B cell (primary cell): ENCODE results near the gene TYW1B. TPM values are rescaled to one million over a fixed set of nuclear protein-coding genes. Genes with fewer than 3 reads are reported as not detected.
"Not testable (repeated sequence)": the region's sequence is repeated elsewhere in the genome, so short reads cannot be mapped to it uniquely, and the experiment has no call there.

Source experiments
- ATAC-seq: fragments of 200-7000 bp; cut with Tn5 transposase; one replicate; pipeline ENCODE4 v1.10.0; 2021; ENCODE audit warnings: low read depth, mild to moderate bottlenecking, moderate number of reproducible peaks, moderate library complexity
- CTCF ChIA-PET: fragments of 350-600 bp; sonication (Branson Sonifier 250); formaldehyde crosslinking; loops from one replicate; lab custom pipeline; 2021; ENCODE audit warnings: antibody characterized with exemption, inconsistent platforms; lab: Charles Lee
- POLR2A ChIA-PET: fragments of 350-600 bp; sonication (Branson Sonifier 250); formaldehyde crosslinking; loops from one replicate; lab custom pipeline; 2021; ENCODE audit warnings: antibody characterized with exemption; lab: Charles Lee
- DNase-seq: peaks from one replicate; pipeline ENCODE4 v3.0.0; 2013
- H2AFZ ChIP-seq: 2 replicates; pipeline ENCODE4 v1.6.1; 2012; ENCODE audit warnings: mild to moderate bottlenecking, low read depth, low read length; ENCODE audit not compliant: insufficient read depth, poor library complexity, severe bottlenecking
- H3K27ac ChIP-seq, 2 donors: 1 replicate in 1 of 2; 2 replicates in 1 of 2; pipeline ENCODE4 v1.5.1; 2012 to 2013; ENCODE audit warnings: low read length in 2 of 2, mild to moderate bottlenecking in 2 of 2, moderate library complexity in 1 of 2
- H3K27me3 ChIP-seq, 4 experiments: fragments of 200-600 bp in 1 of 4; sonication (generic) in 1 of 4; replicated peaks in 1 of 4; 1 replicate in 2 of 4; 2 replicates in 2 of 4; pipeline versions ENCODE4 v1.6.1 to v1.7.0; 2013 to 2016; ENCODE audit warnings: low read length in 3 of 4, mild to moderate bottlenecking in 2 of 4, mixed read lengths in 1 of 4, moderate library complexity in 1 of 4; ENCODE audit not compliant: insufficient read depth in 4 of 4, control insufficient read depth in 3 of 4; ENCODE audit errors: control extremely low read depth in 1 of 4
- H3K36me3 ChIP-seq, 2 experiments: replicated peaks in 1 of 2; 1 replicate in 1 of 2; 2 replicates in 1 of 2; pipeline versions ENCODE4 v1.6.1 to v1.7.1; 2013; ENCODE audit warnings: low read length in 1 of 2; ENCODE audit not compliant: insufficient read depth in 2 of 2, control insufficient read depth in 1 of 2; ENCODE audit errors: control extremely low read depth in 1 of 2, extremely low read depth in 1 of 2
- H3K4me1 ChIP-seq, 2 donors: fragments of 200-600 bp in 1 of 2; sonication (generic) in 1 of 2; 1 replicate in 1 of 2; 2 replicates in 1 of 2; pipeline versions ENCODE4 v1.5.1 to v1.6.1; 2013 to 2017; ENCODE audit warnings: low read length in 2 of 2; ENCODE audit not compliant: control insufficient read depth in 2 of 2, insufficient read depth in 2 of 2
- H3K4me2 ChIP-seq: replicated peaks from 2 replicates; pipeline ENCODE3; 2012; ENCODE audit warnings: mild to moderate bottlenecking, low read depth, low read length; ENCODE audit not compliant: poor library complexity, severe bottlenecking
- H3K4me3 ChIP-seq, 5 experiments: fragments of 200-600 bp in 1 of 5; sonication (generic) in 1 of 5; 1 replicate in 3 of 5; 2 replicates in 2 of 5; pipeline versions ENCODE4 v1.5.1 to v1.7.0; 2011 to 2016; ENCODE audit warnings: low read length in 4 of 5, mild to moderate bottlenecking in 4 of 5, low read depth in 2 of 5, control low read depth in 1 of 5, moderate library complexity in 1 of 5; ENCODE audit not compliant: insufficient read depth in 1 of 5; ENCODE audit errors: control extremely low read depth in 1 of 5, extremely low read depth in 1 of 5
- H3K79me2 ChIP-seq: fragments of 200-600 bp; sonication (generic); one replicate; pipeline ENCODE4 v1.6.0; 2016; ENCODE audit warnings: low read length; ENCODE audit not compliant: control insufficient read depth, insufficient read depth
- H3K9ac ChIP-seq: fragments of 200-600 bp; sonication (generic); 2 replicates; pipeline ENCODE4 v1.6.1; 2017; ENCODE audit warnings: mild to moderate bottlenecking, low read length, moderate library complexity
- H3K9me3 ChIP-seq, 3 donors: one replicate each; pipeline versions ENCODE4 v1.6.1 to v1.7.1; 2013; ENCODE audit warnings: low read length in 2 of 3; ENCODE audit not compliant: control insufficient read depth in 2 of 3, insufficient read depth in 1 of 3; ENCODE audit errors: control extremely low read depth in 1 of 3
- H4K20me1 ChIP-seq: 2 replicates; pipeline ENCODE4 v1.6.0; 2012; ENCODE audit warnings: mild to moderate bottlenecking, low read length; ENCODE audit not compliant: insufficient read depth, control insufficient read depth, poor library complexity, severe bottlenecking
- H3K27ac Mint-ChIP-seq: one replicate; pipeline ENCODE4 v1.8.0; 2021; ENCODE audit warnings: mixed read lengths
- H3K27me3 Mint-ChIP-seq: one replicate; pipeline ENCODE4 v1.8.0; 2021; ENCODE audit warnings: mixed read lengths
- H3K4me1 Mint-ChIP-seq: one replicate; pipeline ENCODE4 v1.8.0; 2021; ENCODE audit warnings: mixed read lengths
- H3K4me3 Mint-ChIP-seq: one replicate; pipeline ENCODE4 v1.8.0; 2021; ENCODE audit warnings: mixed read lengths
- H3K9me3 Mint-ChIP-seq: one replicate; pipeline ENCODE4 v1.8.0; 2022; ENCODE audit warnings: mixed read lengths; ENCODE audit not compliant: insufficient read depth
- WGBS: methylation state at CpG from one replicate; pipeline ENCODE4 v1.1.5; 2013; ENCODE audit warnings: missing lambda C conversion rate; ENCODE audit not compliant: insufficient coverage; 5-methylcytosine and 5-hydroxymethylcytosine counted together
- intact Hi-C: fragments of 100-400 bp; cut with micrococcal nuclease; formaldehyde crosslinking; loops from one replicate; pipeline ENCODE4 v1.10.0; 2022
- polyA plus RNA-seq: library from polyadenylated mRNA; depleted of rRNA; stranded (reverse); fragments of >200 nt; gene quantifications from 2 replicates; pipeline ENCODE4 v1.2.3, GENCODE V29; 2012
- total RNA-seq, 2 donors: library from RNA; stranded (reverse); fragments of 120-200 nt in 1 of 2; gene quantifications; 1 replicate in 1 of 2; 2 replicates in 1 of 2; pipeline versions ENCODE4 v1.2.3 to v1.2.4, GENCODE V29; 2013 to 2022

Gene TYW1B
- total and polyA plus RNA-seq, 2 donors (not counting 1 experiment from before 2014, with no cell fraction given): 4.4 to 9.4 TPM

DNA sequence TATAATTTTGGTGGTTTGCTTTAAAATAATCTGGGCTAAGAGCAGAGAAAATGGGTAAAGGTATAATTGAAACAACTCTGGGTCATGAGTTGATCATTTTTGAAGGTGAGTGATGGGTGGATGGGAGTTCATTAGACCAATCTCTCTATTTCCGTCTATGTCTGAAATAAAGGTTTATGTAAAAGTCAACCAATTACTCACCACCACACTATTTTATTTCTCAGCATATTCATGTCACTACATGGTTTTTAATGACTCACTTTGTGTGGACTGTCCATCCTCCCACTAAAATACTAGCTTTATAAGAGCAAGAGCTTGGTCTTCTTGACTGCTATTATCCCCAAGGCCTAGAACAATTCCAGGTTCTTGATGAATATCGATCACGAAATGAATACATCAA is 199.6 kb downstream of the TYW1B start:
- H3K4me2 ChIP-seq, intact Hi-C loops, H3K4me1 Mint-ChIP-seq, ATAC-seq, CTCF ChIA-PET, H3K4me3 Mint-ChIP-seq, H3K9ac ChIP-seq, H3K79me2 ChIP-seq, H3K9me3 ChIP-seq, H3K27me3 Mint-ChIP-seq, H3K4me1 ChIP-seq, H3K27me3 ChIP-seq, H2AFZ ChIP-seq, H3K36me3 ChIP-seq, DNase-seq, H3K9me3 Mint-ChIP-seq, POLR2A ChIA-PET, H3K4me3 ChIP-seq, H3K27ac Mint-ChIP-seq, H3K27ac ChIP-seq, H4K20me1 ChIP-seq: not testable (repeated sequence)
- no CpG with 5 or more reads among the region's 3 CpGs for WGBS

DNA sequence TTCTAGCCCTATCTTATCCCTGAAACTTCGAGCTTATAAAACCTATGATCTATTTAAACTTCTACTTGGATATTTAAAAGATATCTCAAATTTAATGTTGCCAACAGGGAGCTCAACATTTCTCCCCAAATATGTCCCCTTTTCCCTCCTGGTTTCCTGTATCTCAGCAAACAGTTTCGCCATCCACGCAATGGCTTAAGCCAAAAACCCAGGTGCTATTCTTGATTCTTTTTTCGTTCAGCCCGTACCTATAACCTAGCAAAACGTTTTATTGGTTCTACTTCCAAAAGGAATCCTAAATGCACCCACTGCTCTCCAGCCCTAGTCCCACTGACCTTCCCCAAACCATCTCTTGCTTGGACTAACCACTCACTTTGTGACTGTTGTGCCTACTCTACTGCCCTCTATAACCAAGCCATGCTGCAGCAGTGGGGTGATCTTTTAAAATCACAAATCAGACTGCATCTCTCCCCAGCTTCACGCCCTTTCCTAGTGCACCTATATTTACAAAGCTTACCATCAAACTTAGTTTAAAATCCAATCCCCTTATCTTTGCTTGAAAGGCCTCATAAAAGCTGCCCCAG is 201.5 kb downstream of the TYW1B start:
- H3K27me3 Mint-ChIP-seq, H3K4me1 ChIP-seq, H3K27ac Mint-ChIP-seq: not testable (repeated sequence)

DNA sequence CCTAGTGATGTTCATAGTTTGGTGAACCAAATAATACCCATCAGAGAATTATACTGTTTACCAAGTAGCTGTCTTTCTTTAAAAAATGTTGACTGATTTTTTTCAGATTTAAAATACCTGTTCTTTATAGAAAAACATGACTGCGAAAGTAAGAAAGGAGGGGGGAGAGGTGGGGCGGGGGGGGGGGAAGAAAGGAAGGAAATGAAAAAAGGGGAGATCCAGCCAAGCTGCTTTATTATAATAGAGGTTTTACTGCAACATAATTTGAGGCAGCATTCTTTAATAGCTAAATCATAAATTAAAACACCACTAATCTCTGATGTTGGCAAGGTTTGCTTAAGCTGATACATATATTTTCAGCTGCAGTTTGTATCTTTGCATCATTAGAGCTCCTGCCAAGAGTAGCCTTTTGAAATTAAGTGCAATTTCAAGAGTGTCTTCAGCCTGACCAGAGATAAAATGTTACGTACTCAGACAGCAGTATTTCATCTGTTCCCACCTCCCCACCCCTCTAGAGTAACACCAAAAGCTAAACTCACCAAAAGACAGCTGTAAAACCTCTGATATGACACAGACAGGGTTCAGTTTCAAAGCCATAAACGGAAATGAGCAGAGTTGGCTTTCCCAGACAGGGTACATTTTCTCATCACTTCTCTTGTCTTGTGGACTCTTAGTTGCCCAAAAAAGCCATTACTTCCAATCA is 202.1 kb downstream of the TYW1B start:
- ATAC-seq, H3K27ac Mint-ChIP-seq: not testable (repeated sequence)

More for the DNA sequence above, 201.5 kb downstream of the TYW1B start:
- H3K36me3 ChIP-seq, H2AFZ ChIP-seq, H3K79me2 ChIP-seq, H3K27me3 ChIP-seq, H3K9me3 Mint-ChIP-seq, H3K27ac ChIP-seq, H3K9ac ChIP-seq, DNase-seq, H3K4me1 Mint-ChIP-seq, POLR2A ChIA-PET, H3K4me2 ChIP-seq, H3K4me3 Mint-ChIP-seq, intact Hi-C loops, H3K4me3 ChIP-seq, H3K9me3 ChIP-seq, H4K20me1 ChIP-seq, CTCF ChIA-PET, ATAC-seq: not testable (repeated sequence)
- 92% methylated on average over 2 of the region's 7 CpGs for whole genome bisulfite sequencing

More for the DNA sequence above, 202.1 kb downstream of the TYW1B start:
- H3K27ac ChIP-seq, H3K79me2 ChIP-seq, H3K36me3 ChIP-seq, intact Hi-C loops, H3K4me1 Mint-ChIP-seq, H3K4me2 ChIP-seq, H3K9ac ChIP-seq, H4K20me1 ChIP-seq, H3K4me3 Mint-ChIP-seq, POLR2A ChIA-PET, DNase-seq, H3K27me3 Mint-ChIP-seq, H3K9me3 Mint-ChIP-seq, CTCF ChIA-PET, H3K4me3 ChIP-seq, H2AFZ ChIP-seq, H3K27me3 ChIP-seq, H3K9me3 ChIP-seq, H3K4me1 ChIP-seq: not testable (repeated sequence)
- no CpG with 5 or more reads among the region's 4 CpGs for WGBS
